Osteocyte (in vitro differentiated cells): ENCODE results near the gene SPATA32. TPM values are rescaled to one million over a fixed set of nuclear protein-coding genes. Genes with fewer than 3 reads are reported as not detected.
"Not testable (repeated sequence)": the region's sequence is repeated elsewhere in the genome, so short reads cannot be mapped to it uniquely, and the experiment has no call there.

Experiments used
- DNase-seq: peaks from one replicate; pipeline ENCODE4 v3.0.0; 2021; ENCODE audit warnings: mixed read lengths; ENCODE audit not compliant: unreplicated experiment; ENCODE audit errors: extremely low spot score
- H3K27ac Mint-ChIP-seq: one replicate; pipeline ENCODE4 v1.8.0; 2021; ENCODE audit warnings: mild to moderate bottlenecking, mixed read lengths; ENCODE audit not compliant: unreplicated experiment
- H3K27me3 Mint-ChIP-seq: one replicate; pipeline ENCODE4 v1.8.0; 2021; ENCODE audit warnings: mixed read lengths; ENCODE audit not compliant: unreplicated experiment
- H3K36me3 Mint-ChIP-seq: one replicate; pipeline ENCODE4 v1.8.0; 2021; ENCODE audit warnings: mixed read lengths; ENCODE audit not compliant: unreplicated experiment
- H3K4me1 Mint-ChIP-seq: one replicate; pipeline ENCODE4 v1.8.0; 2021; ENCODE audit warnings: mixed read lengths; ENCODE audit not compliant: unreplicated experiment
- H3K4me3 Mint-ChIP-seq: one replicate; pipeline ENCODE4 v1.8.0; 2021; ENCODE audit warnings: mild to moderate bottlenecking, moderate library complexity, mixed read lengths; ENCODE audit not compliant: unreplicated experiment
- H3K9me3 Mint-ChIP-seq: one replicate; pipeline ENCODE4 v1.8.0; 2021; ENCODE audit warnings: mixed read lengths; ENCODE audit not compliant: unreplicated experiment
- CTCF ChIP-seq: fragments of 200-600 bp; sonication (generic); IDR thresholded peaks from 2 replicates; pipeline ENCODE4 v1.5.0; 2021; ENCODE audit warnings: antibody characterized with exemption, mild to moderate bottlenecking, moderate library complexity
- total RNA-seq: library from RNA; stranded (reverse); gene quantifications from 2 replicates; pipeline ENCODE4 v1.2.1, GENCODE V29; 2021

SPATA32 gene
- total RNA-seq, 1 donor from 2014 or later: not detected

- no peak overlapping the region for H3K4me3 Mint-ChIP-seq
- no peak overlapping the region for H3K27ac Mint-ChIP-seq
- peaks cover 48% of the 10 kb centered on the region for H3K4me1 Mint-ChIP-seq
- H3K27me3 Mint-ChIP-seq: no peaks in the 10 kb centered on the region
- H3K9me3 Mint-ChIP-seq: no peaks in the 10 kb centered on the region
- H3K36me3 Mint-ChIP-seq: peaks cover 13% of the 10 kb centered on the region
- DNase-seq: no peak
- no peak for TF ChIP-seq CTCF
These were observed 43.7 kb upstream of the SPATA32 start for GRCh38 chr17:45305530-45306087.

- Mint-ChIP-seq H3K4me3 (no peak overlapping the region), H3K9me3 (no peaks in the 10 kb centered on the region), H3K4me1 (peaks cover 65% of the 10 kb centered on the region), H3K27me3 (no peaks in the 10 kb centered on the region), H3K27ac (peak overlapping the region; percentile 80), H3K36me3 (peaks cover 9% of the 10 kb centered on the region)
- no peak for TF ChIP-seq CTCF
- no peak for DNase-seq
These were observed 40.8 kb upstream of the SPATA32 start for GRCh38 chr17:45302649-45303173.

DNA sequence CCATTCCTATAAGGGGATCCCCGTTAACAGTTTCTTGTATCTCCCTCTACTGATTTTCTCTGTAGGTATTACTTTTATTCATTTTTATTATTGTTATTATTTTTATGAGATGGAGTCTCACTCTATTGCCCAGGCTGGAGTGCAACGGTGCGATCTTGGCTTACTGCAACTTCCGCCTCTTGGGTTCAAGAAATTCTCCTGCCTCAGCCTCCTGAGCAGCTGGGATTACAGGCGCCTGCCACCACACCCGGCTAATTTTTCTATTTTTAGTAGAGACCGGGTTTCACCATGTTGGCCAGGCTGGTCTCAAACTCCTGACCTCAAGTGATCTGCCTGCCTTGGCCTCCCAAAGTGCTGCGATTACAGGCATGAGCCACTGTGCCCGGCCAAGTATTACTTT, 40.3 kb upstream of the SPATA32 start:
- H3K36me3 Mint-ChIP-seq, H3K9me3 Mint-ChIP-seq, H3K27me3 Mint-ChIP-seq, DNase-seq, H3K4me3 Mint-ChIP-seq: not testable (repeated sequence)
- Mint-ChIP-seq H3K27ac (peak overlapping the region; percentile 80), H3K4me1 (peaks cover 63% of the 10 kb centered on the region)

- no peak for TF ChIP-seq CTCF
- H3K4me1 Mint-ChIP-seq: peaks cover 65% of the 10 kb centered on the region
- no peak overlapping the region for H3K27ac Mint-ChIP-seq
- no peaks in the 10 kb centered on the region for H3K27me3 Mint-ChIP-seq
- peaks cover 6% of the 10 kb centered on the region for H3K36me3 Mint-ChIP-seq
- no peak overlapping the region for H3K4me3 Mint-ChIP-seq
- DNase-seq: no peak
- no peaks in the 10 kb centered on the region for H3K9me3 Mint-ChIP-seq
These were observed 39.8 kb upstream of the SPATA32 start for GRCh38 chr17:45301674-45302073.

DNA sequence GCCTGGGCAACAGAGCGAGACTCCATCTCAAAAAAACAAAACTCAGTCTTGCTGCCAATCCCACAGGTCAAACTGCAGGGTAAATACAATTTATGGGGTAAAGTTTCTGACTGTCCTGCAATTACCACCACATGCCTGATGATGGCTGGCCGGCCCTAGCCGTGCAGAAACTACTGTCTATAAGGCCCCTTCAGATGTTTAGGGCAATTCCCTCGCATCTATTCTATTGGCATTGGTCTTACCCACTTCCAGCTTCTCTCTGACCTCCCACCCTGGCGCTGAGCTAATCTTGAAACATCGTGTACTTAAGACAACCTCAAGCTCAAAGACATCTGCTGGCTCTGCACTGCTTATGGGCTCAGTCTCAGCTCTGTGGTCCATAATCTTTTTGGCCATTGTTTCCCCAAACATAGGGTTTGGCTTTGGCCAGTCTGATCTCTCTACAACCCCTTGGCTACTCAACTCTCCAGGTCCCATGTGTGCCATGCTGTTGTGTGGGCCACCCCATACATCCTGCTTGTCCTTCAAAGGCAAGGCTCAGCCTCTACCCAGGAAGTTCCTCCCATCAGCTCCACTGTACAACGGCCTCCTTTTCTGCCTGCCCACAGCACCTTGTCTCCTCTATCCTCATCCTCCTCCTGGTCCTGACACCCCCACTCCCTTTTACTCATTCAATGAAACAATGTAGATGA, 38.3 kb upstream of the SPATA32 start:
- Mint-ChIP-seq H3K27me3 (no peaks in the 10 kb centered on the region), H3K36me3 (peaks cover 5% of the 10 kb centered on the region), H3K4me3 (no peak overlapping the region), H3K27ac (peak overlapping the region; percentile 95), H3K4me1 (peaks cover 67% of the 10 kb centered on the region), H3K9me3 (no peaks in the 10 kb centered on the region)
- no peak for TF ChIP-seq CTCF
- no peak for DNase-seq
